Panc1 (cell line): ENCODE results near the gene SLC6A7. TPM values are rescaled to one million over a fixed set of nuclear protein-coding genes. Genes with fewer than 3 reads are reported as not detected.

Experiments used
- ATAC-seq: fragments of 200-7000 bp; cut with Tn5 transposase; 2 replicates; pipeline ENCODE4 v1.9.1; 2020; ENCODE audit warnings: mild to moderate bottlenecking, moderate library complexity
- BruUV-seq: library from RNA; stranded (reverse); fragments of 400-500 nt; replicated peaks from 2 replicates; lab custom pipeline; 2021; lab: Mats Ljungman, UMichigan
- CTCF ChIA-PET: fragments of 300-600 bp; sonication (Branson Sonifier 250); formaldehyde crosslinking; loops from one replicate; lab custom pipeline; 2022; ENCODE audit warnings: antibody characterized with exemption; lab: Charles Lee
- POLR2A ChIA-PET: fragments of 300-600 bp; sonication (Branson Sonifier 250); formaldehyde crosslinking; loops from one replicate; lab custom pipeline; 2022; ENCODE audit warnings: antibody characterized with exemption; lab: Charles Lee
- DNase-seq: peaks from one replicate; pipeline ENCODE4 v3.0.0-alpha.2; 2010; ENCODE audit warnings: low read depth, low spot score
- H3K27ac ChIP-seq: 2 replicates; pipeline ENCODE4 v1.5.1; 2011; ENCODE audit warnings: mild to moderate bottlenecking, low read length, inconsistent platforms
- H3K27me3 ChIP-seq: fragments of 200-500 bp; sonication (Bioruptor generic); 2 replicates; pipeline ENCODE4 v1.6.0; 2014; ENCODE audit warnings: low read length, inconsistent platforms; ENCODE audit not compliant: control insufficient read depth, insufficient read depth
- H3K36me3 ChIP-seq: fragments of 200-500 bp; sonication (Bioruptor generic); 2 replicates; pipeline ENCODE4 v1.5.1; 2014; ENCODE audit warnings: inconsistent platforms, mild to moderate bottlenecking, low read length, moderate library complexity; ENCODE audit not compliant: control insufficient read depth, insufficient read depth
- H3K4me1 ChIP-seq: 2 replicates; pipeline ENCODE4 v1.5.1; 2011; ENCODE audit warnings: inconsistent platforms, mild to moderate bottlenecking, low read length, moderate library complexity; ENCODE audit not compliant: control insufficient read depth, insufficient read depth
- H3K4me3 ChIP-seq, 2 experiments: 2 replicates each; pipeline ENCODE4 v1.5.1; 2011 to 2012; ENCODE audit warnings: low read depth in 2 of 2, low read length in 2 of 2, mild to moderate bottlenecking in 2 of 2, inconsistent platforms in 1 of 2, moderate library complexity in 1 of 2
- H3K9me3 ChIP-seq: fragments of 200-500 bp; sonication (Bioruptor generic); 2 replicates; pipeline ENCODE4 v1.5.1; 2014; ENCODE audit warnings: low read depth, mild to moderate bottlenecking, inconsistent platforms, low read length, moderate library complexity; ENCODE audit not compliant: control insufficient read depth, insufficient read depth
- POLR2AphosphoS5 ChIP-seq: IDR thresholded peaks from 2 replicates; pipeline ENCODE4 v1.6.1; 2012; ENCODE audit warnings: mild to moderate bottlenecking, low read depth, low read length, moderate library complexity
- SIN3A ChIP-seq: IDR thresholded peaks from 2 replicates; pipeline ENCODE4 v1.6.1; 2012; ENCODE audit warnings: low read depth, mild to moderate bottlenecking, low read length, moderate library complexity, borderline replicate concordance; ENCODE audit not compliant: insufficient read depth
- TCF7L2 ChIP-seq: IDR thresholded peaks from 2 replicates; pipeline ENCODE4 v1.6.1; 2011; ENCODE audit warnings: mild to moderate bottlenecking, low read depth, low read length, inconsistent platforms
- in situ Hi-C: cut with HindIII; loops from 2 replicates; pipeline ENCODE4 v1.10.0; 2016; ENCODE audit warnings: low sequenced_read_pairs, low pct_unique_long_range_greater_than_20kb
- intact Hi-C: fragments of 100-400 bp; cut with micrococcal nuclease; formaldehyde crosslinking; loops from one replicate; pipeline ENCODE4 v1.10.0; 2022; ENCODE audit not compliant: unreplicated experiment
- total RNA-seq: library from RNA; stranded (reverse); gene quantifications from one replicate; pipeline ENCODE4 v1.2.1, GENCODE V29; 2021; ENCODE audit not compliant: unreplicated experiment
- TF ChIP-seq, protein P1 (sequence below): fragments of 450-650 bp; IDR thresholded peaks from 2 replicates; pipeline ENCODE4 v1.5.1; 2017; ENCODE audit warnings: mild to moderate bottlenecking
- TF ChIP-seq, protein P2 (sequence below), 2 experiments: IDR thresholded peaks; 2 replicates each; pipeline ENCODE4 v1.6.1; 2011 to 2012; ENCODE audit warnings: low read depth in 2 of 2, control low read depth in 1 of 2, low read length in 1 of 2, mild to moderate bottlenecking in 1 of 2, moderate library complexity in 1 of 2; ENCODE audit not compliant: insufficient read depth in 1 of 2

The SLC6A7 gene
- total RNA-seq, 1 experiment from 2014 or later = not detected

DNA sequence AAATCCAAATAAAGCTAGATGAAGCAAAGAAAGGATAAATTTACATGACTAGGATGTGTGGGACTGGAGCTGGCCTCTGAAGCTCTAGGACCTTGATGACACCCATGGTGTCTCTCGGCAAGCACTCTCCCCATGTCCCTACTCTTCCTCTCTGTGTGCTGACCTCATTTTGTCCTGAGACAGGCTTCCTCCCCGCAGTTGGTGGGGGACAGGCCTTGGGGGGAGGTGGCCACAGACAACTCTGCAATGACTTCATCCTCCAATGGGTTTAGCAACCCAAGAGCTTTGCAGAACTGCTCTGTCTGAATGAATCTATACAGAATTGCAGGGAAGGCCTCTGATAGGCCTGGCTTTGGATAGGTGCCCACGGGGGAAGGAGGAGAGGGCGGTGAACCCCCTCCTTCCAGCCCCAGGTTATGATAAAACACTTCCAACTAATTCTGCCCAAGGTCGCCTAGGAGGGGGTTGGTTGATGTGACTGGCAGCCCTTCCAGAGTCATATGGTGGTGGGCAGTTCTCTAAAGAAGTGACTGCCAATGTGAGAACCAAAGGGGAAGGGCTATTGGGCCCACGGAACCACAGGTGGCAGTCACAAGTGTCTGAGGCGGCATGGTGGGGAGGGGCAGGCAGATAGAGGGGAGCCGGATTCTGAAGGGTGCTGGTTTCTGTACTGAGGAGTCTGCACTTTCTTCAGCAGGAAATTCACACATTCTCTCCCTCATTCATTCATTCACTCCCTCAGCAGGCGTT lies 6.0 kb downstream of the SLC6A7 start:
- 0 out of 2 replicates have a peak, but pooled peaks cover 3% of the 10 kb centered on the region for H3K27me3 ChIP-seq
- ChIA-PET CTCF (no interaction called here), POLR2A (no interaction called here)
- no peak for DNase-seq
- in situ Hi-C loops (no loop called here), intact Hi-C loops (no loop called here)
- H3K4me1 ChIP-seq = no peaks in the 10 kb centered on the region
- no TSS peak for BruUV-seq
- H3K9me3 ChIP-seq = no peaks in the 10 kb centered on the region
- H3K27ac ChIP-seq = no peak overlapping the region
- TF ChIP-seq, protein P1, sequence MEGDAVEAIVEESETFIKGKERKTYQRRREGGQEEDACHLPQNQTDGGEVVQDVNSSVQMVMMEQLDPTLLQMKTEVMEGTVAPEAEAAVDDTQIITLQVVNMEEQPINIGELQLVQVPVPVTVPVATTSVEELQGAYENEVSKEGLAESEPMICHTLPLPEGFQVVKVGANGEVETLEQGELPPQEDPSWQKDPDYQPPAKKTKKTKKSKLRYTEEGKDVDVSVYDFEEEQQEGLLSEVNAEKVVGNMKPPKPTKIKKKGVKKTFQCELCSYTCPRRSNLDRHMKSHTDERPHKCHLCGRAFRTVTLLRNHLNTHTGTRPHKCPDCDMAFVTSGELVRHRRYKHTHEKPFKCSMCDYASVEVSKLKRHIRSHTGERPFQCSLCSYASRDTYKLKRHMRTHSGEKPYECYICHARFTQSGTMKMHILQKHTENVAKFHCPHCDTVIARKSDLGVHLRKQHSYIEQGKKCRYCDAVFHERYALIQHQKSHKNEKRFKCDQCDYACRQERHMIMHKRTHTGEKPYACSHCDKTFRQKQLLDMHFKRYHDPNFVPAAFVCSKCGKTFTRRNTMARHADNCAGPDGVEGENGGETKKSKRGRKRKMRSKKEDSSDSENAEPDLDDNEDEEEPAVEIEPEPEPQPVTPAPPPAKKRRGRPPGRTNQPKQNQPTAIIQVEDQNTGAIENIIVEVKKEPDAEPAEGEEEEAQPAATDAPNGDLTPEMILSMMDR = no peak
- TF ChIP-seq POLR2AphosphoS5 (no peak), SIN3A (no peak), TCF7L2 (no peak)
- TF ChIP-seq, protein P2, sequence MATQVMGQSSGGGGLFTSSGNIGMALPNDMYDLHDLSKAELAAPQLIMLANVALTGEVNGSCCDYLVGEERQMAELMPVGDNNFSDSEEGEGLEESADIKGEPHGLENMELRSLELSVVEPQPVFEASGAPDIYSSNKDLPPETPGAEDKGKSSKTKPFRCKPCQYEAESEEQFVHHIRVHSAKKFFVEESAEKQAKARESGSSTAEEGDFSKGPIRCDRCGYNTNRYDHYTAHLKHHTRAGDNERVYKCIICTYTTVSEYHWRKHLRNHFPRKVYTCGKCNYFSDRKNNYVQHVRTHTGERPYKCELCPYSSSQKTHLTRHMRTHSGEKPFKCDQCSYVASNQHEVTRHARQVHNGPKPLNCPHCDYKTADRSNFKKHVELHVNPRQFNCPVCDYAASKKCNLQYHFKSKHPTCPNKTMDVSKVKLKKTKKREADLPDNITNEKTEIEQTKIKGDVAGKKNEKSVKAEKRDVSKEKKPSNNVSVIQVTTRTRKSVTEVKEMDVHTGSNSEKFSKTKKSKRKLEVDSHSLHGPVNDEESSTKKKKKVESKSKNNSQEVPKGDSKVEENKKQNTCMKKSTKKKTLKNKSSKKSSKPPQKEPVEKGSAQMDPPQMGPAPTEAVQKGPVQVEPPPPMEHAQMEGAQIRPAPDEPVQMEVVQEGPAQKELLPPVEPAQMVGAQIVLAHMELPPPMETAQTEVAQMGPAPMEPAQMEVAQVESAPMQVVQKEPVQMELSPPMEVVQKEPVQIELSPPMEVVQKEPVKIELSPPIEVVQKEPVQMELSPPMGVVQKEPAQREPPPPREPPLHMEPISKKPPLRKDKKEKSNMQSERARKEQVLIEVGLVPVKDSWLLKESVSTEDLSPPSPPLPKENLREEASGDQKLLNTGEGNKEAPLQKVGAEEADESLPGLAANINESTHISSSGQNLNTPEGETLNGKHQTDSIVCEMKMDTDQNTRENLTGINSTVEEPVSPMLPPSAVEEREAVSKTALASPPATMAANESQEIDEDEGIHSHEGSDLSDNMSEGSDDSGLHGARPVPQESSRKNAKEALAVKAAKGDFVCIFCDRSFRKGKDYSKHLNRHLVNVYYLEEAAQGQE (IDR thresholded peaks at IDR 0.05; ENCODE audit: insufficient read depth in 1 of 2, low read depth in 2 of 2, low read length in 1 of 2) = no peak
- no peak for ATAC-seq
- no peak overlapping the region for H3K4me3 ChIP-seq
- no peaks in the 10 kb centered on the region for H3K36me3 ChIP-seq

DNA sequence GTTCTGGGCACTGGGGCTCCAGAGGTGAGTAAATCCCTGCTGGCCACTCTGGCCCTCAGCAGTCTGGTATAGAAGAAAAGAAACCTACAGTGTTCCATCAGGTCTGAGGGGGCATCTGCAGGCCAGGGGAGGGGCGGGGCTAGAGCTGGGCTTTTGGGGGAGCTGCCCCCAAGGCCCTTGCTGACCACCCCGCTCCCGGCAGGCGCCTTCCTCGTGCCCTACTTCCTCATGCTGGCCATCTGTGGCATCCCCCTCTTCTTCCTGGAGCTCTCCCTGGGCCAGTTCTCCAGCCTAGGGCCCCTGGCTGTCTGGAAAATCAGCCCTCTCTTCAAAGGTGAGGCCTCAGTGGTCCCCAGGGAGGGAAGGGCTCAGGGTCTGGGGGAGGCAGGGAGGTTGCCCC lies 6.7 kb downstream of the SLC6A7 start:
- no TSS peak for BruUV-seq
- H3K27me3 ChIP-seq = 0 out of 2 replicates have a peak, but pooled peaks cover 3% of the 10 kb centered on the region

More for the DNA sequence above, 6.7 kb downstream of the SLC6A7 start:
- TF ChIP-seq, protein P1 = no peak
- TF ChIP-seq POLR2AphosphoS5 (no peak), TCF7L2 (no peak), SIN3A (no peak)
- TF ChIP-seq, protein P2 (IDR thresholded peaks at IDR 0.05; ENCODE audit: insufficient read depth in 1 of 2, low read depth in 2 of 2, low read length in 1 of 2) = no peak
- in situ Hi-C loops = no loop called here
- ATAC-seq (no peak), DNase-seq (no peak)
- ChIA-PET POLR2A (no interaction called here), CTCF (no interaction called here)
- H3K4me1 ChIP-seq = no peaks in the 10 kb centered on the region
- no peaks in the 10 kb centered on the region for H3K36me3 ChIP-seq
- H3K27ac ChIP-seq = no peak overlapping the region
- H3K9me3 ChIP-seq = no peaks in the 10 kb centered on the region
- no peak overlapping the region for H3K4me3 ChIP-seq
- intact Hi-C loops = no loop called here
